ENCODE results near the gene HLA-E. TPM values are rescaled to one million over a fixed set of nuclear protein-coding genes. Genes with fewer than 3 reads are reported as not detected.
"Not testable (repeated sequence)": the region's sequence is repeated elsewhere in the genome, so short reads cannot be mapped to it uniquely, and the experiment has no call there.

HLA-E gene
- total and polyA plus RNA-seq, 4 donors = 502 to 1,209 (median 614) TPM

DNA sequence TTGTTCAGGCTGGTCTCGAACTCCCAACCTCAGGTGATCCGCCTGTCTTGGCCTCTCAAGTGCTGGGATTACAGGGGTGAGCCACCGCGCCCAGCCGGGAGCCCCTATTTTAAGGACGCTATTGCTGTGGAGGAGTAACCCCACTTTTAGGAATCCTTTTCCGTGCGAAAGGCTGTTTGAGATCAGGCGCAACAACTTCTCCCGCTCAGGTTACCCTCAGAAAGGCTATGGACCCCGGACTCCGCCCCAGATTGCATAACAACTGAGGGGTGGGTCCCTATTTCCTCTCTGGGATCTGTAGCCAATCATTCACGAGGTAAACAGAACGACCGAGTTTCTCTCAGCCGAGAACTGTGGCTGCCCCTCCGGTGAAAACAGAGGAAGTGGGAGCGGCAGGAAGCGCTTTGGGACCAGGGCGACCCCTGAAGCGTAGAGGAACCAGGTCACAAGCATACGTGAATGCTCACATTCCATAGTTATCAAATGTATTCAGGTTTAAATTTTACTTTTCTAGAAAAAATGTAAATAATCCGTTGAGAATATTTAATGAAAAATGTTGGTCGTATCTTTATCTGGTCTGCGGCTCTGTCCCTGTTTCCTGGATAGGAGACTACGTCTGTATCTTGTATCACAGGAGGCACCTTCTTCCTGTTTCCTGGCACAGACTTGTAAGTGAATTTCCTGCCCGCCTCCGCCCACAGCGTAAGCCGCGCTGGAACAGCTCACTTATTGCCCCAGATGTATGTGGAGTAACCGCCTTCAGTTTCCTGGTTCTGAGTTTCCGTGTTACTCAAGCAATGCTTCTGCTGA, 26.8 kb downstream of the HLA-E start:
- H3K9ac ChIP-seq (ENCODE audit: insufficient read depth in 1 of 2, low read length in 2 of 2) = peak overlapping the region in 1 of 2 donors; percentile 54
- peak overlapping the region; percentile 83 to 99 for H3K27ac ChIP-seq (ENCODE audit: low read depth in 1 of 2, low read length in 1 of 2)
- H3K27me3 ChIP-seq (ENCODE audit: control insufficient read depth in 3 of 3, insufficient read depth in 3 of 3, low read length in 2 of 3) = peaks cover 0 to 7% (median 0%) of the 10 kb centered on the region in 3 donors
- H3K9me3 ChIP-seq (ENCODE audit: control insufficient read depth in 4 of 4, insufficient read depth in 3 of 4, low read length in 3 of 4) = no peaks in the 10 kb centered on the region
- DNase-seq (peak; percentile 88 to 97 (median 96)), ATAC-seq (ENCODE audit: insufficient read depth, low FRiP score) (peak; percentile 92)
- no peaks in the 10 kb centered on the region for H3K36me3 ChIP-seq (ENCODE audit: control insufficient read depth in 4 of 4, insufficient read depth in 4 of 4, low read length in 4 of 4)
- H3K4me1 ChIP-seq (ENCODE audit: control insufficient read depth in 5 of 5, insufficient read depth in 5 of 5, low read length in 5 of 5) = peaks cover 0 to 2% (median 0%) of the 10 kb centered on the region in 5 donors
- peak overlapping the region; percentile 52 for H3K4me3 ChIP-seq
- WGBS, 2 donors = 1% methylated on average over 33 of the region's 33 CpGs
- TF ChIP-seq, protein P1, sequence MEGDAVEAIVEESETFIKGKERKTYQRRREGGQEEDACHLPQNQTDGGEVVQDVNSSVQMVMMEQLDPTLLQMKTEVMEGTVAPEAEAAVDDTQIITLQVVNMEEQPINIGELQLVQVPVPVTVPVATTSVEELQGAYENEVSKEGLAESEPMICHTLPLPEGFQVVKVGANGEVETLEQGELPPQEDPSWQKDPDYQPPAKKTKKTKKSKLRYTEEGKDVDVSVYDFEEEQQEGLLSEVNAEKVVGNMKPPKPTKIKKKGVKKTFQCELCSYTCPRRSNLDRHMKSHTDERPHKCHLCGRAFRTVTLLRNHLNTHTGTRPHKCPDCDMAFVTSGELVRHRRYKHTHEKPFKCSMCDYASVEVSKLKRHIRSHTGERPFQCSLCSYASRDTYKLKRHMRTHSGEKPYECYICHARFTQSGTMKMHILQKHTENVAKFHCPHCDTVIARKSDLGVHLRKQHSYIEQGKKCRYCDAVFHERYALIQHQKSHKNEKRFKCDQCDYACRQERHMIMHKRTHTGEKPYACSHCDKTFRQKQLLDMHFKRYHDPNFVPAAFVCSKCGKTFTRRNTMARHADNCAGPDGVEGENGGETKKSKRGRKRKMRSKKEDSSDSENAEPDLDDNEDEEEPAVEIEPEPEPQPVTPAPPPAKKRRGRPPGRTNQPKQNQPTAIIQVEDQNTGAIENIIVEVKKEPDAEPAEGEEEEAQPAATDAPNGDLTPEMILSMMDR (IDR thresholded peaks at IDR 0.05; ENCODE audit: control extremely low read depth, extremely low read depth) = no peak

DNA sequence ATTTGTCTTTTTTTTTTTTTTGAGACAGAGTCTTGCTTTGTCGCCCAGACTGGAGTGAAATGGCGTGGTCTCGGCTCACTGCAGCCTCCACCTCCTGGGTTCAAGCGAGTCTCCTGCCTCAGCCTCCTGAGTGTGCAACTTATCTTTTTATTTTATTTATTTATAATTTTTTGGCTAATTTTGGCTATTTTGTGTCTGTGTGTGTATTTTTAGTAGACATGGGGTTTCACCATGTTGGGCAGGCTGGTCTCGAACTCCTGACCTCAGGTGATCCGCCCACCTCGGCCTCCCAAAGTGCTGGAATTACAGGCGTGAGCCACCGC, 27.4 kb downstream of the HLA-E start:
- not testable (repeated sequence) for ATAC-seq (ENCODE audit: insufficient read depth, low FRiP score); H3K9me3 ChIP-seq (ENCODE audit: control insufficient read depth in 4 of 4, insufficient read depth in 3 of 4, low read length in 3 of 4); H3K4me3 ChIP-seq; H3K36me3 ChIP-seq (ENCODE audit: control insufficient read depth in 4 of 4, insufficient read depth in 4 of 4, low read length in 4 of 4); H3K4me1 ChIP-seq (ENCODE audit: control insufficient read depth in 5 of 5, insufficient read depth in 5 of 5, low read length in 5 of 5); DNase-seq; H3K27me3 ChIP-seq (ENCODE audit: control insufficient read depth in 3 of 3, insufficient read depth in 3 of 3, low read length in 2 of 3)
- Histone ChIP-seq H3K27ac (ENCODE audit: low read depth in 1 of 2, low read length in 1 of 2) (peak overlapping the region; percentile 24 to 99), H3K9ac (ENCODE audit: insufficient read depth in 1 of 2, low read length in 2 of 2) (peak overlapping the region in 1 of 2 donors; percentile 54)
- 31 to 41% methylated on average over 9 of the region's 9 CpGs for WGBS, 2 donors

DNA sequence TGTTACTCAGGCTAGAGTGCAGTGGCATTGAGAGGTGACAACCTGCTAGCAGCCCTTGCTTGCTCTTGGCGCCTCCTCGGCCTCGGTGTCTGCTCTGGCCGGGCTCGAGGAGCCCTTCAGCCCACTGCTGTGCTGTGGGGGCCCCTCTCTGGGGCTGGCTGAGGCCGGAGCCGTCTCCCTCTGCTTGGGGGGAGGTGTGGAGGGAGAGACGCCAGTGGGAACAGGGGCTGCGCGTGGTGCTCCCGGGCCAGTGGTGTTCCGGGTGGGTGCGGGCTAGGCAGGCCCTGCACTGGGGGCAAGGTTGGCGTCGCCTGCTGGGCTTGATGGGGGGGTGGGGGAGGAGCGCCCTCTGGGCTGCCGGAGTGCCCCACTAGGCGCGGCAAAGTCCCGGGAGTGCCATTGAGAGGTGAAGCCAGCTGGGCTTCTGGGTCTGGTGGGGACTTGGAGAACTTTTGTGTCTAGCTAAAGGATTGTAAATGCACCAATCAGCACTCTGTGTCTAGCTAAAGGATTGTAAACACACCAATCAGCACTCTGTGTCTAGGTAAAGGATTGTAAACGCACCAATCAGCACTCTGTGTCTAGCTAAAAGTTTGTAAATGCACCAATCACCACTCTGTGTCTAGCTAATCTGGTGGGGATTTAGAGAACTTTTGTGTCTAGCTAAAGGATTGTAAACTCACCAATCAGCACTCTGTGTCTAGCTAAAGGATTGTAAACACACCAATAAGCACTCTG, 28.6 kb downstream of the HLA-E start:
- peak overlapping the region in 1 of 2 donors; percentile 35 for H3K27ac ChIP-seq (ENCODE audit: low read depth in 1 of 2, low read length in 1 of 2)
- not testable (repeated sequence) for H3K36me3 ChIP-seq (ENCODE audit: control insufficient read depth in 4 of 4, insufficient read depth in 4 of 4, low read length in 4 of 4); H3K4me1 ChIP-seq (ENCODE audit: control insufficient read depth in 5 of 5, insufficient read depth in 5 of 5, low read length in 5 of 5); H3K4me3 ChIP-seq; H3K9me3 ChIP-seq (ENCODE audit: control insufficient read depth in 4 of 4, insufficient read depth in 3 of 4, low read length in 3 of 4); H3K9ac ChIP-seq (ENCODE audit: insufficient read depth in 1 of 2, low read length in 2 of 2); H3K27me3 ChIP-seq (ENCODE audit: control insufficient read depth in 3 of 3, insufficient read depth in 3 of 3, low read length in 2 of 3); ATAC-seq (ENCODE audit: insufficient read depth, low FRiP score); DNase-seq
- WGBS, 2 donors = 91 to 95% methylated on average over 21 of the region's 21 CpGs

DNA sequence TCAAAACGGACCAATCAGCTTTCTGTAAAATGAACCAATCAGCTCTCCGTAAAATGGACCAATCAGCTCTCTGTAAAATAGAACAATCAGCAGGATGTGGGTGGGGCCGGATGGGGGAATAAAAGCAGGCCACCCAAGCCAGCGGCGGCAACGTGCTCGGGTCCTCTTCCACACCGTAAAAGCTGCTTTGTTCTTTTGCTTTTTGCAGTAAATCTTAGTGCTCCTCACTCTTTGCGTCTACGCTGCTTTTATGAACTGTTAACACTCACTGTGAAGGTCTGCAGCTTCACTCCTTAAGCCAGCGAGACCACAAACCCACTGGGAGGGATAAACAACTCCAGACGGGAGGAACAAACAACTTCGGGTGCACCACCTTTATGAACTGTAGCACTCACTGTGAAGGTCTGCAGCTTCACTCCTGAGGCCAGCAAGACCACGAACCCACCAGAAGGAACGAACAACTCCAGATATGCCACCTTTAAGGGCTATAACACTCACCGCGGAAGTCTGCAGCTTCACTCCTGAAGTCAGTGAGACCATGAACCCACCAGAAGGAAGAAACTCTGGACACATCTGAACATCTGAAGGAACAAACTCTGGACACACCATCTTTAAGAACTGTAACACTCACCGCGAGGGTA, 29.3 kb downstream of the HLA-E start:
- H3K9me3 ChIP-seq (ENCODE audit: control insufficient read depth in 4 of 4, insufficient read depth in 3 of 4, low read length in 3 of 4); DNase-seq; H3K4me3 ChIP-seq; H3K27me3 ChIP-seq (ENCODE audit: control insufficient read depth in 3 of 3, insufficient read depth in 3 of 3, low read length in 2 of 3); H3K27ac ChIP-seq (ENCODE audit: low read depth in 1 of 2, low read length in 1 of 2); H3K4me1 ChIP-seq (ENCODE audit: control insufficient read depth in 5 of 5, insufficient read depth in 5 of 5, low read length in 5 of 5); ATAC-seq (ENCODE audit: insufficient read depth, low FRiP score); H3K9ac ChIP-seq (ENCODE audit: insufficient read depth in 1 of 2, low read length in 2 of 2); H3K36me3 ChIP-seq (ENCODE audit: control insufficient read depth in 4 of 4, insufficient read depth in 4 of 4, low read length in 4 of 4): not testable (repeated sequence)
- WGBS, 2 donors = 57 to 82% methylated on average over 19 of the region's 19 CpGs

Data from lung (tissue), 12 donors.